H1 (cell line): ENCODE data around the gene SLC38A8. TPM values are rescaled to one million over a fixed set of nuclear protein-coding genes. Genes with fewer than 3 reads are reported as not detected.

Experiments used
- CTCF ChIA-PET: fragments of 300-600 bp; sonication (Branson Sonifier 250); formaldehyde crosslinking; loops from one replicate; lab custom pipeline; 2021; ENCODE audit not compliant: partially characterized antibody; lab: Charles Lee
- POLR2A ChIA-PET: fragments of 300-600 bp; sonication (Branson Sonifier 250); formaldehyde crosslinking; loops from one replicate; lab custom pipeline; 2021; ENCODE audit warnings: inconsistent platforms; ENCODE audit not compliant: partially characterized antibody; lab: Charles Lee
- DNase-seq, 2 experiments: peaks; one replicate each; pipeline versions ENCODE4 v3.0.0 to v3.0.0-alpha.2; 2010 to 2022; ENCODE audit warnings: low spot score in 2 of 2, low read depth in 1 of 2, mixed read lengths in 1 of 2
- FAIRE-seq: peaks from 2 replicates; lab custom pipeline; 2011; peaks lifted over from hg19 to GRCh38; lab: Jason Lieb, UNC
- H2AFZ ChIP-seq: 2 replicates; pipeline ENCODE4 v1.8.1; 2012; ENCODE audit warnings: low read length, inconsistent platforms
- H2AK5ac ChIP-seq: 2 replicates; pipeline ENCODE4 v1.6.1; 2013; ENCODE audit warnings: low read depth, low read length
- H2BK120ac ChIP-seq: replicated peaks from 2 replicates; pipeline ENCODE3; 2013; ENCODE audit warnings: low read depth, low read length, inconsistent platforms
- H2BK12ac ChIP-seq: 2 replicates; pipeline ENCODE4 v1.6.1; 2013; ENCODE audit warnings: low read depth, low read length
- H2BK15ac ChIP-seq: 2 replicates; pipeline ENCODE4 v1.6.1; 2013; ENCODE audit warnings: low read length
- H2BK20ac ChIP-seq: 2 replicates; pipeline ENCODE4 v1.6.1; 2013; ENCODE audit warnings: low read length
- H2BK5ac ChIP-seq: 2 replicates; pipeline ENCODE4 v1.6.1; 2013; ENCODE audit warnings: low read depth, low read length
- H3K14ac ChIP-seq: 2 replicates; pipeline ENCODE4 v1.6.1; 2013; ENCODE audit warnings: inconsistent platforms; ENCODE audit not compliant: insufficient read length
- H3K18ac ChIP-seq: 2 replicates; pipeline ENCODE4 v1.6.1; 2013; ENCODE audit warnings: low read length; ENCODE audit errors: extremely low read depth
- H3K23ac ChIP-seq: 2 replicates; pipeline ENCODE4 v1.6.1; 2013; ENCODE audit warnings: inconsistent platforms; ENCODE audit not compliant: insufficient read length
- H3K23me2 ChIP-seq: 2 replicates; pipeline ENCODE4 v1.6.1; 2013; ENCODE audit warnings: low read depth, low read length
- H3K27ac ChIP-seq: 2 replicates; pipeline ENCODE4 v1.6.1; 2011; ENCODE audit warnings: low read depth, low read length, inconsistent platforms
- H3K27me3 ChIP-seq, 4 experiments: replicated peaks in 1 of 4; 1 replicate in 1 of 4; 2 replicates in 3 of 4; pipeline versions ENCODE4 v1.6.1 to v1.8.1; 2011 to 2013; ENCODE audit warnings: low read length in 3 of 4, mild to moderate bottlenecking in 3 of 4, inconsistent platforms in 2 of 4, mixed read lengths in 2 of 4, moderate library complexity in 1 of 4; ENCODE audit not compliant: control insufficient read depth in 3 of 4, insufficient read depth in 3 of 4; ENCODE audit errors: extremely low read depth in 1 of 4
- H3K36me3 ChIP-seq, 4 experiments: 2 replicates each; pipeline versions ENCODE4 v1.6.1 to v1.8.1; 2011 to 2013; ENCODE audit warnings: mild to moderate bottlenecking in 4 of 4, low read length in 3 of 4, moderate library complexity in 2 of 4, control low read depth in 1 of 4, inconsistent platforms in 1 of 4; ENCODE audit not compliant: insufficient read depth in 4 of 4, control insufficient read depth in 2 of 4
- H3K4ac ChIP-seq: replicated peaks from 2 replicates; pipeline ENCODE3; 2013; ENCODE audit warnings: low read length, low read depth, mixed read lengths, inconsistent platforms; ENCODE audit not compliant: insufficient read length
- H3K4me1 ChIP-seq, 4 experiments: replicated peaks in 1 of 4; 1 replicate in 1 of 4; 2 replicates in 3 of 4; pipeline versions ENCODE4 v1.6.1 to v1.8.1; 2011 to 2013; ENCODE audit warnings: low read length in 3 of 4, inconsistent platforms in 2 of 4, mixed read lengths in 1 of 4; ENCODE audit not compliant: insufficient read depth in 4 of 4, control insufficient read depth in 3 of 4
- H3K4me2 ChIP-seq, 2 experiments: 2 replicates each; pipeline versions ENCODE4 v1.6.1 to v1.8.1; 2011 to 2013; ENCODE audit warnings: low read depth in 2 of 2, low read length in 2 of 2, control low read depth in 1 of 2, inconsistent platforms in 1 of 2, mild to moderate bottlenecking in 1 of 2; ENCODE audit not compliant: insufficient read depth in 1 of 2
- H3K4me3 ChIP-seq, 4 experiments: fragments of 200-600, 300-600 bp in 1 of 4; sonication (generic), shearing (Covaris generic), sonication (Bioruptor Twin) in 1 of 4; 2 replicates each; pipeline versions ENCODE4 v1.5.1 to v1.8.1; 2011 to 2016; ENCODE audit warnings: low read length in 4 of 4, low read depth in 3 of 4, control low read depth in 2 of 4, inconsistent platforms in 2 of 4, mild to moderate bottlenecking in 2 of 4, mixed read lengths in 1 of 4, moderate library complexity in 1 of 4; ENCODE audit not compliant: insufficient read depth in 2 of 4; ENCODE audit errors: extremely low read depth in 1 of 4
- H3K56ac ChIP-seq: replicated peaks from 2 replicates; pipeline ENCODE3; 2013; ENCODE audit warnings: low read depth, mild to moderate bottlenecking, mixed read lengths, low read length, inconsistent platforms; ENCODE audit not compliant: insufficient read length
- H3K79me1 ChIP-seq: 2 replicates; pipeline ENCODE4 v1.6.1; 2013; ENCODE audit warnings: low read depth, low read length, control low read depth
- H3K79me2 ChIP-seq, 2 experiments: 2 replicates each; pipeline versions ENCODE4 v1.6.1 to v1.8.1; 2012 to 2013; ENCODE audit warnings: low read length in 2 of 2, mild to moderate bottlenecking in 2 of 2, inconsistent platforms in 1 of 2; ENCODE audit not compliant: insufficient read depth in 2 of 2, control insufficient read depth in 1 of 2
- H3K9ac ChIP-seq, 4 experiments: replicated peaks in 1 of 4; 1 replicate in 1 of 4; 2 replicates in 3 of 4; pipeline versions ENCODE4 v1.6.1 to v1.8.1; 2011 to 2013; ENCODE audit warnings: low read depth in 3 of 4, low read length in 3 of 4, control low read depth in 2 of 4, mild to moderate bottlenecking in 2 of 4, moderate library complexity in 2 of 4, inconsistent platforms in 1 of 4; ENCODE audit errors: extremely low read depth in 1 of 4
- H3K9me3 ChIP-seq, 2 experiments: 2 replicates each; pipeline versions ENCODE4 v1.6.1 to v1.8.1; 2012 to 2013; ENCODE audit warnings: mild to moderate bottlenecking in 2 of 2, moderate library complexity in 2 of 2, control low read depth in 1 of 2, inconsistent platforms in 1 of 2, low read depth in 1 of 2, low read length in 1 of 2, mixed read lengths in 1 of 2; ENCODE audit not compliant: insufficient read depth in 2 of 2
- H4K20me1 ChIP-seq, 2 experiments: replicated peaks in 1 of 2; 2 replicates each; pipeline versions ENCODE3 to v1.8.1; 2011 to 2013; ENCODE audit warnings: inconsistent platforms in 2 of 2, low read length in 2 of 2, mild to moderate bottlenecking in 1 of 2; ENCODE audit not compliant: insufficient read depth in 2 of 2, control insufficient read depth in 1 of 2
- H4K5ac ChIP-seq: 2 replicates; pipeline ENCODE4 v1.6.1; 2013; ENCODE audit warnings: low read length, low read depth, mixed read lengths, inconsistent platforms; ENCODE audit not compliant: insufficient read length
- H4K8ac ChIP-seq: 2 replicates; pipeline ENCODE4 v1.8.0; 2013; ENCODE audit warnings: mild to moderate bottlenecking, moderate library complexity, low read length, inconsistent platforms; ENCODE audit not compliant: insufficient read depth; ENCODE audit errors: extremely low read depth
- H4K91ac ChIP-seq: replicated peaks from 2 replicates; pipeline ENCODE3; 2013; ENCODE audit warnings: low read length, mixed read lengths, inconsistent platforms; ENCODE audit not compliant: insufficient read length
- ASH2L ChIP-seq: fragments of 200-600, 300-600 bp; sonication (generic); IDR thresholded peaks from one replicate; pipeline ENCODE4 v1.7.1; 2017; ENCODE audit warnings: low read length
- CEBPB ChIP-seq: IDR thresholded peaks from 2 replicates; pipeline ENCODE4 v1.6.1; 2012; ENCODE audit warnings: low read depth, low read length
- CHD2 ChIP-seq: IDR thresholded peaks from 2 replicates; pipeline ENCODE4 v1.6.1; 2012; ENCODE audit warnings: low read length, improper control_type of control experiment
- PHF8 ChIP-seq: fragments of 200-600 bp; sonication (generic); conservative IDR thresholded peaks from 2 replicates; pipeline ENCODE4 v1.7.1; 2012; ENCODE audit warnings: low read depth, mild to moderate bottlenecking, inconsistent platforms, low read length, moderate library complexity
- RXRA ChIP-seq: IDR thresholded peaks from 2 replicates; pipeline ENCODE4 v1.6.1; 2011; ENCODE audit warnings: low read depth, mild to moderate bottlenecking, low read length, moderate library complexity; ENCODE audit not compliant: insufficient read depth
- TAF7 ChIP-seq: optimal IDR thresholded peaks from 2 replicates; pipeline ENCODE3; 2011; ENCODE audit warnings: low read depth, mild to moderate bottlenecking, inconsistent platforms, low read length, moderate library complexity, borderline replicate concordance
- TBP ChIP-seq: IDR thresholded peaks from 2 replicates; pipeline ENCODE4 v1.6.1; 2011; ENCODE audit warnings: low read depth, low read length, improper control_type of control experiment
- TCF12 ChIP-seq: IDR thresholded peaks from 2 replicates; pipeline ENCODE4 v1.6.1; 2011; ENCODE audit warnings: low read depth, mild to moderate bottlenecking, low read length
- TEAD4 ChIP-seq: IDR thresholded peaks from 2 replicates; pipeline ENCODE4 v1.6.1; 2012; ENCODE audit warnings: low read depth, low read length, inconsistent platforms, mixed read lengths
- WGBS, 2 experiments: shearing (Covaris generic) in 1 of 2; methylation state at CpG; one replicate each; pipeline versions ENCODE4 v1.1.6 to v1.1.7; 2013 to 2015; ENCODE audit warnings: low lambda C conversion rate in 2 of 2, mixed read lengths in 2 of 2, inconsistent platforms in 1 of 2, low coverage in 1 of 2, missing lambda C conversion rate in 1 of 2; ENCODE audit not compliant: insufficient replicate concordance in 2 of 2, insufficient coverage in 1 of 2, insufficient read length in 1 of 2; ENCODE audit errors: extremely low coverage in 1 of 2, missing lambda C conversion rate in 1 of 2; 5-methylcytosine and 5-hydroxymethylcytosine counted together
- polyA plus RNA-seq, 7 experiments: library from polyadenylated mRNA; depleted of rRNA in 3 of 7; stranded (reverse) in 5 of 7; unstranded in 2 of 7; fragments of >200 nt in 5 of 7; fragments of 200-250 nt in 2 of 7; gene quantifications; 1 replicate in 5 of 7; 2 replicates in 1 of 7; 4 replicates in 1 of 7; pipeline versions ENCODE4 v1.2.1 to v1.2.3, GENCODE V29; 2011 to 2013; ENCODE audit warnings: missing spikeins in 2 of 7, mixed read lengths in 2 of 7
- total RNA-seq: library from RNA; stranded (reverse); fragmentation: NEBNext Ultra II Directional; extraction: Animal tissue kit (Norgen Biotek cat#: 25700); gene quantifications from 2 replicates; pipeline ENCODE4 v1.2.1, GENCODE V29; 2021

The SLC38A8 gene
- total and polyA plus RNA-seq, 2 of the 8 experiments (the other 6 are each of a cell fraction or from before 2014, with no cell fraction given) = 0.08 TPM; not detected in 1

DNA sequence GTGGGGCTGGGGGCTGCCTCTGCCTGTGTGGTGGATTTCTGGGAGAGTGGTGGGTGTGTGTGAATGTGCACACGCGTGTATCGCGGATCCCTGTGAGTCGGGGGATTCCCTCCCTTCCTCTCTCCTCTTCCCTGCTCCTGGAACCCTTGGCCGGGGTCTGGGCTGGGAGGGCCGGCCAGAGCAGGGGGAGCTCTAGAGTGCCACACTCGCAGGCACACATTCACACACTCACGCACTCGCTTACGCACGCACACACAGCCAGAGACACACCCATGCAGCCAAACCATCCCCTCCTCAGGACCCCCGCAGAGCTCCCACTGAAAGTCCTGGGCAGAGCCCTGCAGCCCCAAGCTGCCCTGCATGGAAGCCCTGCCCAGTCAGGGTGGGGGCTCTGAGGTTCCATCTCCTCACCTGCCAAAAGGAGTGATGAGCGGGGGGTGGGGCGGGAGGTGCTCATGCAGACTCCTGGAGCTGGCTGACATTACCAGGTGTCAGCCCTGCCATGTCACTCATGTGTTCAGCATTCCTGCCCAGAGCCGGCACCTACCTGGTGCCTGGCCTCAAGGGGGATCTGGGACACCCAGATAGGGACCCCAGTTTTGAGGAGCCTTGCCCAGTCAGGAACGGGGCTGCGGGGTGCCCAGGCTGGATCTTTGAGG, 72.7 kb downstream of the SLC38A8 start:
- no peak for FAIRE-seq
- H3K9me3 ChIP-seq = no peaks in the 10 kb centered on the region
- H3K79me1 ChIP-seq = no peaks in the 10 kb centered on the region
- 67% methylated on average over 15 of the region's 18 CpGs; no CpG with 5 or more reads in 1 of the 2 experiments for WGBS, 2 experiments
- H3K36me3 ChIP-seq = no peaks in the 10 kb centered on the region
- H3K56ac ChIP-seq = no peak overlapping the region
- H3K4me3 ChIP-seq = peak overlapping the region in 2 of 4 experiments; percentile 52 to 62; a peak in 2 of 8 replicates
- peaks cover 11% of the 10 kb centered on the region; the same call in 1 of the 2 replicates for H3K23me2 ChIP-seq
- no peak overlapping the region for H2BK20ac ChIP-seq
- H3K23ac ChIP-seq = no peak overlapping the region
- ChIA-PET CTCF (interaction anchor here (0.8 to 4.6 kb wide), 15 partner anchors 8 to 98 kb away, joined by 3 to 70 read pairs (median 4); partner anchors contain the start of genes OSGIN1 and SLC38A8), POLR2A (interaction anchor here (1.0 to 1.9 kb wide), 4 partner anchors 42 to 147 kb away, joined by 3 to 10 read pairs (median 4); partner anchors contain the start of gene MBTPS1)
- H4K8ac ChIP-seq = no peak overlapping the region
- H2BK120ac ChIP-seq = no peak overlapping the region
- no peak overlapping the region for H3K27ac ChIP-seq
- no peaks in the 10 kb centered on the region for H3K79me2 ChIP-seq
- no peak overlapping the region for H2BK15ac ChIP-seq
- peaks cover 0 to 3% of the 10 kb centered on the region in 2 experiments for H4K20me1 ChIP-seq
- no peak overlapping the region for H2BK12ac ChIP-seq
- peak overlapping the region; percentile 76 to 79 for H3K4me2 ChIP-seq
- H3K9ac ChIP-seq = no peak overlapping the region
- H3K4ac ChIP-seq = peak overlapping the region; percentile 59
- H3K18ac ChIP-seq = no peak overlapping the region
- H2AK5ac ChIP-seq = no peak overlapping the region
- H3K4me1 ChIP-seq = peaks cover 0 to 11% (median 8%) of the 10 kb centered on the region in 4 experiments; a peak in 6 of 7 replicates
- no peak overlapping the region for H4K91ac ChIP-seq
- no peak overlapping the region for H2BK5ac ChIP-seq
- H2AFZ ChIP-seq = no peak overlapping the region
- H3K27me3 ChIP-seq = peaks cover 0 to 13% (median 9%) of the 10 kb centered on the region in 4 experiments; a peak in 6 of 7 replicates
- no peak overlapping the region for H3K14ac ChIP-seq
- H4K5ac ChIP-seq = no peak overlapping the region
- DNase-seq = no peak
- no peak for TF ChIP-seq TEAD4
- TF ChIP-seq CHD2 = no peak
- no peak for TF ChIP-seq CEBPB
- no peak for TF ChIP-seq TCF12
- no peak for TF ChIP-seq TBP
- TF ChIP-seq RXRA = no peak
- TF ChIP-seq TAF7 = no peak
- no peak for TF ChIP-seq PHF8
- TF ChIP-seq ASH2L = no peak
